HEK293 (cell line): Measurements from ENCODE around the gene RPL35.

Experiments used
- CTCF ChIA-PET: fragments of 350-600 bp; formaldehyde crosslinking; extraction: SDS; loops from one replicate; lab custom pipeline; 2021; ENCODE audit warnings: antibody characterized with exemption; lab: Yijun Ruan, JAX
- POLR2A ChIA-PET: fragments of 300-600 bp; formaldehyde crosslinking; extraction: SDS; loops from one replicate; lab custom pipeline; 2020; ENCODE audit warnings: antibody characterized with exemption, inconsistent platforms; lab: Yijun Ruan, JAX
- H3K27ac ChIP-seq: fragments of 200-500 bp; sonication (Bioruptor generic); 2 replicates; pipeline ENCODE4 v1.5.1; 2014; ENCODE audit warnings: low read depth, low read length, control low read depth, inconsistent platforms; ENCODE audit errors: extremely low read depth
- H3K36me3 ChIP-seq, 2 experiments: fragments of 200-500 bp in 1 of 2; sonication (Bioruptor generic) in 1 of 2; 1 replicate in 1 of 2; 2 replicates in 1 of 2; pipeline ENCODE4 v1.5.1; 2014 to 2017; ENCODE audit warnings: inconsistent platforms in 2 of 2, low read length in 2 of 2; ENCODE audit not compliant: control insufficient read depth in 2 of 2, insufficient read depth in 1 of 2
- H3K4me1 ChIP-seq: fragments of 200-500 bp; sonication (Bioruptor generic); 2 replicates; pipeline ENCODE4 v1.5.1; 2014; ENCODE audit warnings: mild to moderate bottlenecking, low read length, inconsistent platforms; ENCODE audit not compliant: control insufficient read depth, insufficient read depth
- H3K4me3 ChIP-seq: 2 replicates; pipeline ENCODE4 v1.5.1; 2011; ENCODE audit warnings: low read depth, mild to moderate bottlenecking, control low read depth, low read length, moderate library complexity
- H3K9me3 ChIP-seq: fragments of 200-500 bp; sonication (Bioruptor generic); 2 replicates; pipeline ENCODE4 v1.5.1; 2014; ENCODE audit warnings: low read depth, low read length, inconsistent platforms; ENCODE audit not compliant: control insufficient read depth, insufficient read depth
- BCL11A ChIP-seq: fragments of 450-650 bp; formaldehyde crosslinking; IDR thresholded peaks from 2 replicates; pipeline ENCODE4 v1.5.1; 2016; ENCODE audit warnings: low read depth, missing biosample characterization, missing genetic modification characterization
- EGR2 ChIP-seq: fragments of 450-650 bp; formaldehyde crosslinking; IDR thresholded peaks from 2 replicates; pipeline ENCODE4 v1.5.1; 2016; ENCODE audit warnings: low read depth, missing biosample characterization, missing genetic modification characterization
- MEIS1 ChIP-seq: sonication (generic); formaldehyde crosslinking; IDR thresholded peaks from 2 replicates; pipeline ENCODE4 v1.8.1; 2022; ENCODE audit warnings: missing genetic modification reagents, mild to moderate bottlenecking, borderline replicate concordance
- MZF1 ChIP-seq: fragments of 450-650 bp; formaldehyde crosslinking; IDR thresholded peaks from 2 replicates; pipeline ENCODE4 v1.5.1; 2017; ENCODE audit warnings: missing biosample characterization, missing genetic modification characterization, borderline replicate concordance
- ZFHX2 ChIP-seq: fragments of 450-650 bp; formaldehyde crosslinking; conservative IDR thresholded peaks from 2 replicates; pipeline ENCODE4 v1.5.1; 2016; ENCODE audit warnings: missing biosample characterization, missing genetic modification characterization
- ZIC2 ChIP-seq: fragments of 450-650 bp; formaldehyde crosslinking; IDR thresholded peaks from 2 replicates; pipeline ENCODE4 v1.5.1; 2016; ENCODE audit warnings: missing biosample characterization, missing genetic modification characterization
- ZNF175 ChIP-seq: fragments of 450-650 bp; formaldehyde crosslinking; IDR thresholded peaks from 2 replicates; pipeline ENCODE4 v1.5.1; 2016; ENCODE audit warnings: missing biosample characterization, missing genetic modification characterization
- ZNF184 ChIP-seq: fragments of 450-650 bp; IDR thresholded peaks from 2 replicates; pipeline ENCODE4 v1.5.1; 2018; ENCODE audit warnings: missing biosample characterization, mild to moderate bottlenecking, missing genetic modification characterization
- ZNF211 ChIP-seq: fragments of 450-650 bp; formaldehyde crosslinking; IDR thresholded peaks from 2 replicates; pipeline ENCODE4 v1.5.1; 2016; ENCODE audit warnings: low read depth, missing biosample characterization, missing genetic modification characterization
- ZNF274 ChIP-seq, 2 experiments: fragments of 200-500 bp in 1 of 2; fragments of 450-650 bp in 1 of 2; sonication (Bioruptor generic) in 1 of 2; formaldehyde crosslinking in 1 of 2; IDR thresholded peaks; 2 replicates each; pipeline versions ENCODE4 v1.5.1 to v1.6.1; 2014 to 2016; ENCODE audit warnings: borderline replicate concordance in 1 of 2, inconsistent platforms in 1 of 2, low read length in 1 of 2, missing biosample characterization in 1 of 2, missing genetic modification characterization in 1 of 2
- ZNF473 ChIP-seq: fragments of 450-650 bp; formaldehyde crosslinking; IDR thresholded peaks from 2 replicates; pipeline ENCODE4 v1.5.1; 2017; ENCODE audit warnings: missing biosample characterization, missing genetic modification characterization
- ZNF600 ChIP-seq: fragments of 450-650 bp; formaldehyde crosslinking; IDR thresholded peaks from 2 replicates; pipeline ENCODE4 v1.5.1; 2016; ENCODE audit warnings: missing biosample characterization, missing genetic modification characterization
- ZNF701 ChIP-seq: fragments of 450-650 bp; formaldehyde crosslinking; IDR thresholded peaks from 2 replicates; pipeline ENCODE4 v1.5.1; 2016; ENCODE audit warnings: missing biosample characterization, missing genetic modification characterization
- ZNF785 ChIP-seq: fragments of 450-650 bp; formaldehyde crosslinking; IDR thresholded peaks from 2 replicates; pipeline ENCODE4 v1.5.1; 2016; ENCODE audit warnings: missing biosample characterization, missing genetic modification characterization
- ZSCAN18 ChIP-seq: fragments of 450-650 bp; formaldehyde crosslinking; IDR thresholded peaks from 2 replicates; pipeline ENCODE4 v1.5.1; 2016; ENCODE audit warnings: missing biosample characterization, missing genetic modification characterization

Gene RPL35

GRCh38 chr9:124877021-124877782 is 15.4 kb upstream of the RPL35 start (continued):
- TF ChIP-seq ZNF184 (tag by site-specific recombination) = no peak
- no peak for TF ChIP-seq ZNF211 (tag by site-specific recombination)
- TF ChIP-seq BCL11A = no peak
- TF ChIP-seq ZNF473 (tag by site-specific recombination) = no peak
- TF ChIP-seq ZNF785 (tag by site-specific recombination) = no peak
- no peak for TF ChIP-seq MZF1 (tag by site-specific recombination)
- TF ChIP-seq MEIS1 = no peak
- no peak for TF ChIP-seq ZSCAN18 (tag by site-specific recombination)
- TF ChIP-seq ZNF274 (IDR thresholded peaks at IDR 0.05; ENCODE audit: low read length) = no peak
- no peak for TF ChIP-seq ZNF274 (tag by site-specific recombination; IDR thresholded peaks at IDR 0.05; ENCODE audit: borderline replicate concordance)

GRCh38 chr9:124875501-124875900 is 13.7 kb upstream of the RPL35 start:
- no peak overlapping the region for H3K4me3 ChIP-seq
- no peaks in the 10 kb centered on the region for H3K9me3 ChIP-seq
- TF ChIP-seq ZIC2 (tag by site-specific recombination) (no peak), ZFHX2 (tag by site-specific recombination) (peak; percentile 33; the same call in 1 of the 2 replicates), EGR2 (tag by site-specific recombination) (peak; percentile 40; the same call in 1 of the 2 replicates)
- ChIA-PET CTCF (no interaction called here), POLR2A (no interaction called here)
- no peak overlapping the region for H3K27ac ChIP-seq
- H3K36me3 ChIP-seq = peaks cover 8 to 98% of the 10 kb centered on the region in 2 experiments; a peak in 2 of 3 replicates
- H3K4me1 ChIP-seq = no peaks in the 10 kb centered on the region

GRCh38 chr9:124873664-124874063 is 11.9 kb upstream of the RPL35 start:
- CTCF ChIA-PET = interaction anchor here (0.9 to 2.2 kb wide), 2 partner anchors 21 to 102 kb away, joined by 3 to 10 read pairs; partner anchors contain the start of gene WDR38
- Histone ChIP-seq H3K4me3 (no peak overlapping the region), H3K27ac (no peak overlapping the region), H3K9me3 (no peaks in the 10 kb centered on the region), H3K4me1 (no peaks in the 10 kb centered on the region), H3K36me3 (peaks cover 8 to 80% of the 10 kb centered on the region in 2 experiments; a peak in 2 of 3 replicates)
- POLR2A ChIA-PET = interaction anchor here (1.8 to 2.4 kb wide), 2 partner anchors 11 to 368 kb away, joined by 5 to 8 read pairs; partner anchors contain the start of genes ARPC5L and HSPA5
- TF ChIP-seq ZIC2 (tag by site-specific recombination) (peak; percentile 46; the same call in 1 of the 2 replicates), ZNF600 (tag by site-specific recombination) (peak; percentile 52; the same call in 1 of the 2 replicates), ZNF175 (tag by site-specific recombination) (no peak)

- Histone ChIP-seq H3K27ac (no peak overlapping the region; the same call in 1 of the 2 replicates), H3K4me1 (peaks cover 4% of the 10 kb centered on the region; the same call in 1 of the 2 replicates), H3K36me3 (peaks cover 8 to 55% of the 10 kb centered on the region in 2 experiments; a peak in 2 of 3 replicates), H3K9me3 (no peaks in the 10 kb centered on the region), H3K4me3 (no peak overlapping the region; the same call in 1 of the 2 replicates)
- no peak for TF ChIP-seq ZNF701
- TF ChIP-seq ZNF600 (tag by site-specific recombination) = peak; percentile 45; the same call in 1 of the 2 replicates
- ChIA-PET POLR2A (interaction anchor here (0.5 to 2.3 kb wide), 5 partner anchors 10 to 54 kb away, joined by 3 to 17 read pairs (median 4); partner anchors contain the start of genes ARPC5L and RPL35), CTCF (interaction anchor here (1.2 to 1.7 kb wide), 2 partner anchors 15 to 253 kb away, joined by 3 to 5 read pairs; no protein-coding TSS in a partner anchor)
Observed at GRCh38 chr9:124871156-124871561, 9.4 kb upstream of the RPL35 start.
